ENCODE measurements around the gene RHCG.
A peak's percentile ranks its signal among the peaks of the same experiment; 100 is the strongest.

RHCG gene

DNA sequence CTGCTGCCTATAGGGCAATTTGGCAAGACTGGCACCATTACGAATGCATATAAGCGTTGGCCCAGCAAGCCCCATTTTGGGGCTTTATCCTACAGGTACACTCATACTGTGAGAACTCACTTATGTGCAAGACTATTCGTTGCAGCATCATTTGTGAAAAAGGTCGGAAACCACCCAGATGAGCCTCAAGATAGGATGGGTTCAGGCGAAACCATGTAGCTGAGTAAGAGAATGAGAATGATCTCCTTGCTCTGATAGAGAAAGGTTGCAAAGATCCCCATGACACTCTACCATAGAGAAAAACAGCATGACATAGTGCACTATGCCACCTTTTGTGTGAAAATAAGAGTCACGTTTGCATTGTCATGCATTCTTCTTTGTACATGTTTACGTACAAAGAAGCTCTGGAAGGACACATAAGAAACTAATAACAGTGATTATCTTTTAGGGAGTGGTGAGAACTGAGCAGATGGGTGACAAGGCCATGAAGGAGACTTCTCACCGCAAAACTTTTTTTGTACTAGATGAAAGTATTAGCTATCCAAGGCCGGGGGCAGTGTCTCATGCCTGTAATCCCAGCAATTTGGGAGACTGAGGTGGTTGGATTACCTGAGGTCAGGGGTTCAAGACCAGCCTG, 50.0 kb downstream of the RHCG start:
- no peak for DNase-seq (ENCODE audit: low read depth in 2 of 2, low spot score in 1 of 2)

DNA sequence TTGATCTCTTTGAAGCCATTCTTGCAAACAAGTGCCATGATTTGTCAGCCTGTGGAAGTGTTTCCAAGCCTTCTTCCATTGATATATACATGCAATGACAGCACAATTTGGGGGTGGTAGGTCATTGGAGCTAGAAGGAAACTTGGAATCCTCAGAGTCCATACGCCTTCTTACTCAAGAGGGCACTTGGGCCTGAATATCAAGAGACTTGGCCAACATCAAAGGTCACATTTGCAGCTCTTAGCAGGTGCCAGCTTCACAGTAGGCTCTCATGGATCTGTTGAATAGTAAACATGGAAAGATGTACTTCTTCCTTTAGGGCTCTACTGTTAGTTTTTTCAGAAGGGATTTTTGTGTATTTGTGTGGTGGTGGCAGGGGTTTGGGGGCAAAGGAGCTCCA, 50.9 kb downstream of the RHCG start:
- no peak for DNase-seq (ENCODE audit: low read depth in 2 of 2, low spot score in 1 of 2)

DNA sequence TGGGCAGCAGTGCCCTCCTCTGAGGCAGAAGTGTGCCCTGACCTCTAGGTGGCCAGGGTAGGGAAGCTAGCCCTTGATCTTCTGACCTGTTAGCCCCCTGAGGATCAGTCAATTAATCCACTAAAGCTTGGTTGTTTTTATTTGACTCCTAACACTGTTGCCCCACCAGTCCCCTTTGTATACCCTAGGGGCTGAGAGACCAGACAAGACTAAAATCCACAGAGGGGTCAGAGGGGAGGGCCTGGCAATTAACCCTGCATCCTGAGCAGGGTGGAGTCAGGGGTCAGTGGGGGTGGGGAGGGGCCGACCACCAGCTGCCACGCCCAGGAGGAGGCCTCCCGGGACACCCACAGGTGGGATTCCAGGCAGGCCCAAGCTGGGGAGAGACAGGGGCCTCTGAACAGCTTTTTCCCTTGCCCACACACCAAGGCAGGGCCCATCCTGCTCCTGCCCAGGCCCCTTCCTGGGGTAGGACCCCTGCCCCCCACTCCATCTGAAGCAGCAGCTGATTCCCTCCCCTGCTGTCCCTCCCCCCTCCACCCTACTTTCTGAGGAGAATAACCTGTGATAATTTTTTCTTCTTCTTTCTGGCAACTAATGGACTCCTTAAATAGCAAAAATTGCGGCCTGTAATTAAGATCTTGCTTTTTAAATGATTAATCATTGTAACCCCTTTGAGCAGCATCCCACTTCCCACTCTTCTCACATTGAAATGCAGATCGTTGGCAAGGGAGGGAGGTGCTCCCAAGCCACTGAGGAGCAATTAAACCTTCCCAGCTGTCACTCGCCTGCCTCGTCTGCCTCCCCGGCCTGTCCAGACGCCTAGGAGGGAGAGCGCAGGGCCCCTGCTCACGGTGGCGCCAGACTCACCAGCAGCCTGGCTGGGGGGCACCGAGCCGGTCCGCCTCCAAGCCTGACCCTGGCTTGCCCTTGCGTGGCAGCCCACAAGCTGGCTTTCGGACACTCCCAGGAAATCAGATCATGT, 51.9 kb downstream of the RHCG start:
- no peak for DNase-seq (ENCODE audit: low read depth in 2 of 2, low spot score in 1 of 2)

DNA sequence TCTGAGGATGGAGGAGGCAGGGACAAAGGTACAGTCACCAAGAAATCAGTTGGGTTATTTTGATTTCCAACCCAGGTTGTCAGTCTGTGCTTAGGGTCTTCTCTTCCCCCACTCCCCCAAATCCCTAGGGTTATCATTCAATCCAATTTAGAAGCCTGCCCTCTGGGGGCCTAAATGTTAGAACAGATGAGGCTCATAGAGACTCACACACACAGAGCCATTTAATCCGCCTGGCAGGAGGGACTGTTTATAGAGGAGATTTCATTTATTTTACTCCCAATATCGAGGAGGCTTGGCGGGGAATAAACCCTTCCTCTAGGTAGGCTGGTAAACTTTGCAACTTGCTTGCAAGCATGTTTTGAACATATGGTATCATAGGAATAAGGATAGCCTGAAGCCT, 52.8 kb downstream of the RHCG start:
- DNase-seq (ENCODE audit: low read depth in 2 of 2, low spot score in 1 of 2): no peak

DNA sequence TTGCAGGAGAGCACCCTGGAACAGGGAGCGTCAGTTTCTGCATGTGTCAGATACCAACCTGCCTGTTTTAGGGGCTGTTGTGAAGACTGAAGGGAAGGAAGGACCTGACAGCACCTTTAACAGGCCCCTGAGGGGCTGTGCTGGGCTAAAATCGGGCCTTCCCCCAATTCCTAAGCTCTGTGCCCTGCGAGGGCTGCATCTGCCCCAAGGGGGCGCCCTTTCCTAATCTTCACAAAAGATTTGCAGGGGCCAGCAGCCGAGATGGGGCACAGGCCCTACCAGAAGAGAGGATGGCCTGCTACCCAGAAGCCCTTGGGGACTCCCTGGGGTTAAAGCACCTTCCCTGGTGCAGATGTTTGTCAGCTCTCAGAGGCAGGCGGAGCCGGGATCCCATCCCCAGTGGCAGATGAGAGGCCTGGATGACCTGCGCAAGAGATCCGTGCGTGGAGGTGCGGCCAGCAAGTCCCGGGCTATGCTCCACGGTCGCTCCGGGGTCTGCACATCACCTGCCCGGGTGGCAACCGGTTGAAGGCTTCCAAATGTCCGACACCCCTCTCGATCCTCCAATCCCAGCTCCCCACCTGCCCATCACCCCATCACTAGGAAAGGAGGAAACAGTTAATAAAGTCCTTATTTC, 53.6 kb downstream of the RHCG start:
- DNase-seq (ENCODE audit: low read depth in 2 of 2, low spot score in 1 of 2): no peak

DNA sequence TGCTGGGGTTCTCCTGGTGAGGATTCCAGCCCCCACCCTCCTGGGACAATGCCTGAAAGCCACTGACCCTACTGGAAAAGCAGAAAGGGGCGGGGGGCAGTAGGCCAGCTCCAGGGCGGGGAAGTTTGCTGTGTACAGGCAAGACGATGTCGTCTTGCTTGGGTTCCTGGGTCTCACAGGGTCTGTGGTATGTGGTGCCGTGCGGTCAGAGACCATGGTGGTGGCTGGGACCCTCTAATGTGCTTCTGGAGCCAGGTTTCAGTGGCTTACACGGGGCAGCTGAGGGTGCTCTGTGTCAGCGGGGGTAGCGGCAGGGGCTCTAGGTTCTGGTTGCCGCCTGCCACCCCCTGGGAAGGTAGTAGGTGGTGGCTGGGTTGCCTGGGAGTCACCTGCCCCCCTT, 54.2 kb downstream of the RHCG start:
- no peak for DNase-seq (ENCODE audit: low read depth in 2 of 2, low spot score in 1 of 2)

DNA sequence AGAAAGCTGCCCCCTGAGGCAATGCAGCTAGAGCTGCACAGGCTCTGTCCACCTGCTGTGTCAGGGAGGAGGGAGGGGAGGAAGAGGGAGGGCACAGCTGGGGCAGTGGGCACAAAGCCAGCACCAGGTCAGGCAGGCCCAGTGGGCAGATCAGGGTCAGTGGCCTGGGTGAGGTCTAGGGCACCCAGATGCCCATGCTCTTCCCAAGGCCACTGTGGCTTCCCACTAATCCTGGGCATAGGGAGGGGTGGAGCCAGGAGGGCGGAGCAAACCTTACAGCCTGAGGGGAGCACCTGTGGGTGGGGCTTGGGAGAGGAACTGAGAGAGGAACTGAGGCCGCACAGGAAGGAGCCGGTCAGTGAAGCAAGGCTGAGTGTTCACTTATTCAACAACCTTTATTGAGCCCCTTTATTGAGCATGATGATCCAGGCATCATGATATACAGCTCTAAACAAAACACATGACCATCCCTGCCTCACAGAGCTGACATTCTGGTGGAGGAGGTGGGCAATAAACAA, 55.0 kb downstream of the RHCG start:
- DNase-seq (ENCODE audit: low read depth in 2 of 2, low spot score in 1 of 2): no peak

DNA sequence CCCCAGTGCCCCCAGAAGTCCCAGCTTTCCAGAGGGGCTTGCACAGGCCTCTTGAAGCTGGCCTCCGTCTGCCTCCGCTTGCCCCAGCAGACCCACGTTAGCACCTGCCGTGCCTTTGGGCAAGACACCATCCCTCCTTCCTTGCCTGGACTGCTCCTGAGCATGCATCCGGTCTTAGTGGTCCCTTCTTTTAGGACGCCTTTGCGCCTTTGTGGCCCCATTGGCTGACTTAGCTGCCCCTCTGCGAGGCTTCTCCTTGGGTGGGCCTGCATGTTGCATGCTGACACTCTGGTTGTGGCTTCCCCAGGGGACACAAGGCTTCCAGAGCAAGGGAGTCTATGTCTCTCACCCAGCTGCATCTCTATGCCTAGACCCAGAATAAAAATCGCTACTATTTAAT, 56.6 kb downstream of the RHCG start:
- DNase-seq (ENCODE audit: low read depth in 2 of 2, low spot score in 1 of 2): no peak

DNA sequence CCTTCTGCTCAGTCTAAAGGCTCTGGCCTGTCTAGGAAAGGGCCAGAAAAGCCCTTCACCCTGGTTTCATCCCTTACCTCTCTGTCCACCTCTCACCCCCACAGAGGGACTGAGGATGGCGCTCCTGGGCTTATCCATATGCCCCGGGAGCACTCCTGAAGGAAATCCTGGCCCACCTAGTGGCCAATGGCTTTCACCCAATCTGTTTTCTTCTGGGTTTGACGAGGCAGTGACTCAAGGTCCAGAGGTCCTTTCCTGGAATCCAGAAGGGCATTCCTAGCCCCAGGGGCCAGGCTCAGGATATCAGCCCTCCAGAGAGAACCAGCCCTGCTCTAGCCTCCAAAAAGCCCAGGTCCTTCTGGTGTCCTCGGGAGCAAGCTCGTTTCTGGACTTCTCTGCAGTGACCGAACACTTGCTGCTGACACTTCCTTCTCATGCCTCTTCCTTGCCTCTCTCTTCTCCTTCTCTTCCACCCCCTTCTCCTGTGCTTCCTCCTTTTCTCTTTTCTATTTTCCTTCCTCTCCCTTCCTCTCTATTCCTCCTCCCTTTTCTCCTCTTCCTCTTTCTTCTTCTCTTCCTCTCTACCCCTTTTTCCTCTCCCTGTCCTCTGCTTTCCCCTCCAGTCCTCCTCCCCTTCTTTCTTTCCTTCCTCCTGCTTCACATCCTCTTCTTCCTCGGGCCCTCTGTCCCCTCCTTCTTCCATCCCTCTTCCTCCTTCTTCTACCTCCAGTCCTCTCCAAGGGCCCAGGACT, 59.6 kb downstream of the RHCG start:
- DNase-seq (ENCODE audit: low read depth in 2 of 2, low spot score in 1 of 2): no peak

DNA sequence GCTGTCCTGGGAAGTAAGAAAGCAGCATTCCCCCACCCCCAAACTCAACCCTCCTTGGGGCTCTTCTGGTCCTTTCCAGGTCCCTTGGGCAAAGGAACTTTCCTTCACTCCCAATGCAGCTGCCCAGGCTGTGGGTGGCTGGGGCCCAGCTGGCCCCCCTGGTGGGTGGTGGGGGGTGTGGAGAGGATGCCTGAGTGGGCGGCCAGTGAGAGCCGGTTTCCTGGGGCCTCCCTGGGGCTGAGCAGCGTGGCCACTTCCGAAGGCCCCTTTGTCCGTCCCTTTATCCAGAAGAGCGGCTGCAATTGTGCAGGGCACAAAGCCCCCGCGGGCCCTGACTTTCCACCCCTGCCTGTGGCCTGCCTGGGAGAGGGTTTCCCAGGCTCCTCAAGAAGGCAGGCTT, 61.0 kb downstream of the RHCG start:
- DNase-seq (ENCODE audit: low read depth in 2 of 2, low spot score in 1 of 2): no peak

DNA sequence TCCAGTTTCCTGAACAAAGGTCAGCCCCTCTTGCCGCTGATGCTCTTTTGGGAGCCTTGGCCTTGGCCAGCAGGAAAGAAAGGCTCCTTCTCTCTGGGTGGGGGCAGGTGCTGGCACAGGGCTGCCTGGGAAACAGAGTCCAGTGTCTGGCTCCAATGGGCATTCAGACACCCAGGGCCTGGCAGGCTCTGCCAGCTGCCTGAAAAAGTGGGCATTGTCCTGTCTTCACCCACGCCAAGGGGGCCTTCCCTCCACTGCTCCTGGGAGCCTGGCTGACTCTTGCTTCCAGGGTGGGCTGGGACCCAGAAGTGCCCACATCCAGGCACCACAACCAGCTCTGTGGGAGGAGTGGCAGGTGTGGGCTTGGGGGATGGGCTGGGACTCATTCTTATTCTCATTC, 62.7 kb downstream of the RHCG start:
- no peak for DNase-seq (ENCODE audit: low read depth in 2 of 2, low spot score in 1 of 2)

DNA sequence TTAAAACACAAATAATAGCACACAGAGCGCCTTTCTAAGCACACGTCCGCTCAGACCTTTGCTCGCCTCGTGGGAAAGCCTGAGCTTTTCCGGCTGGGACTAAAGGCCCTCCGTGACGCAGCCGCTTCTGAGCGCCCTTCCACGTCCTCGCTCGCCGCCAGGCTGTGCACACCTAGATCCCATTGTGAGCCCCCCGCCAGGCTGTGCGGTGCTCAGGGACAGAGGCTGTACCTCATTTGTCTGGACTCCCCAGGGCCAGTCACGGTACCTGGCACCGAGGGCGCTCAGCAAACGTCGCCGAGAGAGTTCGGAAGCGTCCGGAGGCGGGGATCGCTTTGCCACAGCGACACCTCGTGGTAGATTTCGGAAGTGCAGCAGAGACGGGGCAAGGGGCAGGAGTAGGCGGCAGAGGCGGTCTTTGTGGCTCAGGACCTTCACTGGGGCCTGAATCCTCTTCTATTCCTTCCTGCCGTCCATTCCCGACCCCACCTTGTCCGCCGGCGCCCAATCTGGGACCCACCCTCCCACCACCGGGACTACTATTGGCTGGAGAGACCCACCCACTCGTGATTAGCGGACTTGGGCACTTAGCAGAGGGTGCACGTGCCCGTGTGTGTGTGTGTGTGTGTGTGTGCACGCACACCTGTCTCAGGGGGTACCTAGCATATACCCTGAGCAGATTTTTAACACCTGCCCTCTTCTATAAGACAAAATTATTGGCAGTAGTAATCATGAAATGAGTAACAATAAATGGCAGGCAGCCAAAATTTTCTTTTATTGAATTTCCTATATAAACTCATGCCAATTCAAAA, 65.6 kb downstream of the RHCG start:
- peak; percentile 79 to 85 for DNase-seq (ENCODE audit: low read depth in 2 of 2, low spot score in 1 of 2)

DNA sequence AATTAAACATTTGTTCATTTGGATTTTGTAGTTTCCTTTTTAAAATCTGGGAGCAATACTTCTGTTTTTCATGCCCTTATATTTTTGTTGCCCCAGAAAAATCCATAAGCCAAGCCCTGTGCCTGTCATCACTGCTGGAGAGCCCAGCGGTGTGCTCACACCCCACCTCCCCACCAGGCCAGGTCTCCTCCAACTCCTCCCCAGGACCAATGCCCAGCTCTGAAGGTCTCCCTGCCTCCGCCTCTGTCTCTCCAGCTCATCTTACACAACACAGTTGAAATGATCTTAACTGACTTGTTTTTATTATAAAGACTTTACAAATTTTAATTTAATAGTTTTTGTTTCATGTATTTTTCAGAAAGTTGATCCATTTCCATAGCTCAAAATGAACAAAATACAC, 66.4 kb downstream of the RHCG start:
- DNase-seq (ENCODE audit: low read depth in 2 of 2, low spot score in 1 of 2): no peak

DNA sequence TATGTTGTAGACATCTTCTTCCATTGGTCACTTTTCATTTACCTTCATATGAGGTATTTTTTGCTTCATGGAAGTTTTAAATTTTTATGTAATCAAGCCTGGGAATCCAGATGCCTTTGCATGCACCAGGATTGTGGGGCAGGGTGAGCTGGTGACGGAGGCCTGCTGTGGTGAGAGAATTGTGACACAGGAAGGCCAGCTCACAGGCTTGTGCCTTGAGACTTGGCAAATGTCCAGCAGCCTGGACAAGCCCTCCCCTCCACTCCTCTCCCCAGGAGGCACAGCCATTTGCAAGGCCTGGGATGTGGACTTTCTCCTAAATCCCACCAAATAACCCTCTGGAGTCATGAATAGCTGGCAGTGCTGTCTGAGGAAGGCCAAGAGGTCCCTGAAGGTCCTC, 67.4 kb downstream of the RHCG start:
- no peak for DNase-seq (ENCODE audit: low read depth in 2 of 2, low spot score in 1 of 2)

DNA sequence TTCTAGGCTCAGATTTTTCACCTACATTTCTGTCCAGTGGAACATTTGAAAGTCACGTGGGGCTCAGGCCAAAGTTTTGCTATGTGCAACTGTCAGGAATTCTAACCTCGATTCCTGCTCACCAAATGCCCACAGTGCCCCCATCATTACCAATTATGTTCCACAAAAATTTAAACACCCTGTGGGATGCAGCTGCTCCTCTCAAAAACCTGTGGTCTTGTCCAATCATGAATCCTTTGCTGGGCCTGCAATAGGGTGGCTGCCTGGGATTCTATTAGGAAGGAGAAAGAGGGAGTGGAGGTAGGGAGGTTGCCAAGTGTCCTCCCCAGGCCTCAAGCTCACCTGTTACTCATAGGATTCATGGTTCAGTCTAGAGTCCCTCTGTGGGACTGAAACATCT, 68.1 kb downstream of the RHCG start:
- DNase-seq (ENCODE audit: low read depth in 2 of 2, low spot score in 1 of 2): no peak

DNA sequence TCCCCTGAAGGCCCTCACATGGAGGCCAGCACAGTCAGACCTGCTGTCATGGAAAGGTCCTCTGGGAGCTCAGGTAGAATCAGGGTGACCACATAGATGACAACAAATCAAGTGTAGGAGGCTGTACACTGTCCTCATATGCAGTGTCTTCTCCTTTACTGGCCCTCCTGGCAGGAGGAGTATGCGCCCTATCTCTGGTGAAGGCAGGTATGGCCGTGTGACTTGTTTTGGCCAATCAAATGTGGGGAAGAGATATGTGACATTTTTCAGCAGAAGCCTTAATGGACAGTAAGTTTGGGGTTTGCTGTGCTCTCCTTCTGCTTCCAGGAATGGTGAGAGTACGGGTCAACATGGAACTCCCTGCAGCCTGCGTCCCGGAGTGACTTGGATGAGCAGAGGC, 69.9 kb downstream of the RHCG start:
- no peak for DNase-seq (ENCODE audit: low read depth in 2 of 2, low spot score in 1 of 2)

DNA sequence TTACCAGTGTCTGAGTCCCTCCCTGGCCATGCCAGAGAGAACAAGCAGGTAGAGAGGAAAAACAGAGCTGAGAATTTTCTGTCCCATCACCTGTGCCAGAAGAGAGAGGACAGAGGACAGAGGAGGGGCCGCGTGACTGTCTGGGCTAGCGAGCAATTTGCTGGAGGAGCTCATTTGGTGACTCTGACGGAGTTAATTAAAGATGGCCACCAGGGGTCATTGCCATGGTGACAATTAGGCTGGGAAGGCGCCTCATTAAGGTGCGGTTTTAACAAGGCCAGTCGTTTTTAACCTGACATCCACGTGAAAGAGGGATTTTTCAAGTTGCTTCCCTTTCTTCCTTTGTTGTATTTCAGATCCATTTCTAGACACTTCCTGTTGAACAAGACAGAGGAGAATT, 72.4 kb downstream of the RHCG start:
- no peak for DNase-seq (ENCODE audit: low read depth in 2 of 2, low spot score in 1 of 2)

Data from stimulated activated CD8-positive, alpha-beta memory T cell treated with anti-CD3 and anti-CD28 coated beads, Interleukin-4, amount 100 ng/mL, for 1 hour (primary cell).